Chondrocyte (in vitro differentiated cells): Measurements from ENCODE around the gene FTCDNL1. TPM values are rescaled to one million over a fixed set of nuclear protein-coding genes. Genes with fewer than 3 reads are reported as not detected.

Experiments used
- DNase-seq: peaks from one replicate; pipeline ENCODE4 v3.0.0; 2021; ENCODE audit warnings: mixed read lengths, low spot score
- H3K27ac Mint-ChIP-seq: one replicate; pipeline ENCODE4 v1.8.0; 2021; ENCODE audit warnings: mild to moderate bottlenecking, moderate library complexity, mixed read lengths; ENCODE audit not compliant: unreplicated experiment
- H3K27me3 Mint-ChIP-seq: 2 replicates; pipeline ENCODE4 v1.8.0; 2021; ENCODE audit warnings: low read depth, mixed read lengths
- H3K36me3 Mint-ChIP-seq: 2 replicates; pipeline ENCODE4 v1.8.0; 2021; ENCODE audit warnings: low read depth, mixed read lengths
- H3K4me1 Mint-ChIP-seq: 2 replicates; pipeline ENCODE4 v1.8.0; 2021; ENCODE audit warnings: low read depth, mild to moderate bottlenecking, mixed read lengths
- H3K4me3 Mint-ChIP-seq: one replicate; pipeline ENCODE4 v1.8.0; 2021; ENCODE audit warnings: mild to moderate bottlenecking, moderate library complexity, mixed read lengths; ENCODE audit not compliant: unreplicated experiment
- H3K9me3 Mint-ChIP-seq: 2 replicates; pipeline ENCODE4 v1.8.0; 2021; ENCODE audit warnings: low read depth, mixed read lengths
- long read RNA-seq: library from polyadenylated mRNA; stranded (forward); transcript quantifications from one replicate; pipeline ENCODE4 v2.0.0, GENCODE V29; 2021
- total RNA-seq: library from RNA; stranded (reverse); gene quantifications from 3 replicates; pipeline ENCODE4 v1.2.1, GENCODE V29; 2021
- TF ChIP-seq, protein P1 (sequence below): fragments of 200-600 bp; sonication (generic); IDR thresholded peaks from 2 replicates; pipeline ENCODE4 v1.5.0; 2021; ENCODE audit warnings: antibody characterized with exemption, mild to moderate bottlenecking, moderate library complexity

The FTCDNL1 gene
- total RNA-seq = 0.34 to 1.2 TPM (median 0.65 TPM) in 3 replicates
- long read RNA-seq, partial matches to known transcripts = 0 of 3 reads
- long read RNA-seq, other reads (novel, unspliced or antisense) = 2 of 3 reads

DNA sequence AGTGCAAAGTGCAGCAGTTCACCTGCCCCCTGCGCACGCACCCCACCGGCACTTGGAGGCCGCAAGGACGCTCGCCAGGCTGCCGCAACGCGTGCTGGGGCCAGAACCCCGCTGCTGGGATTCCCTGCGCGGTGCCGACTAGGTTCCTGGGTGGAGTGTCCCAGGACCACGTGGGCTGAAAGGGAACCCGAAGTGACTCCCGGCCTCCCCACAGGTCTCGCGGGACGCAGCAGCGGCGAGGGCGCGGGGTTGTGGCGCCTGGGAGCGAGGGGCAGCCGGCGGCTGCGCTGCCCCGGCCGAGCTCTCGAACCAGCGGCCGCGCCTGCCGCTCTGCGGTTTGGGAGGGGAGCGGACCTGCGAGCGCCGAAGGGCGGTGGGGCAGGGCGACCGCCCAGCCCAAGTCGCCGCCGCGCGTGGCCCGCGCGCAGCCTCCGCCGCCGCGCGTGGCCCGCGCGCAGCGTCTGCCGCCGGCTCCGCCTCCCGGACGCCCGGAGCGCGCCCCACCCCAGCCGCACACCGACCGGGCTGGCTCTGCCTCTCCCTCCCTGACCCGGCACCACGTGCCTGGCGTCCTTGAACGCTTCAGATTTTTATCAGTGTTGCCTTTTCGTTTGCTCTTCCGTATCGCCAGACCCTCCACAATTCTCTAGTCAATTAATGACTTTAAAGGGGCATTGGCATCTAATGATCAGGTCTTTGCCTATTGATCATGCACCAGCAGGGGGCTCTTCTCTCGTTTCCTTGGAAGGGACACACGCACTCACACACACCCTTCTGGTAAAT is at the start of gene FTCDNL1:
Gene FTCDNL1 (minus strand): TSS at position 475 of the 783 bp plus-strand sequence. CDS start 2,230 bp downstream, outside the sequence.
- Mint-ChIP-seq H3K4me1 (peaks cover 8% of the 10 kb centered on the region), H3K4me3 (peak within 1 kb of the TSS; percentile 85), H3K27me3 (peaks cover 42% of the 10 kb centered on the region), H3K9me3 (no peaks in the 10 kb centered on the region), H3K36me3 (no peaks in the 10 kb centered on the region), H3K27ac (peak within 1 kb of the TSS; percentile 30)
- DNase-seq = no peak
- TF ChIP-seq, protein P1, sequence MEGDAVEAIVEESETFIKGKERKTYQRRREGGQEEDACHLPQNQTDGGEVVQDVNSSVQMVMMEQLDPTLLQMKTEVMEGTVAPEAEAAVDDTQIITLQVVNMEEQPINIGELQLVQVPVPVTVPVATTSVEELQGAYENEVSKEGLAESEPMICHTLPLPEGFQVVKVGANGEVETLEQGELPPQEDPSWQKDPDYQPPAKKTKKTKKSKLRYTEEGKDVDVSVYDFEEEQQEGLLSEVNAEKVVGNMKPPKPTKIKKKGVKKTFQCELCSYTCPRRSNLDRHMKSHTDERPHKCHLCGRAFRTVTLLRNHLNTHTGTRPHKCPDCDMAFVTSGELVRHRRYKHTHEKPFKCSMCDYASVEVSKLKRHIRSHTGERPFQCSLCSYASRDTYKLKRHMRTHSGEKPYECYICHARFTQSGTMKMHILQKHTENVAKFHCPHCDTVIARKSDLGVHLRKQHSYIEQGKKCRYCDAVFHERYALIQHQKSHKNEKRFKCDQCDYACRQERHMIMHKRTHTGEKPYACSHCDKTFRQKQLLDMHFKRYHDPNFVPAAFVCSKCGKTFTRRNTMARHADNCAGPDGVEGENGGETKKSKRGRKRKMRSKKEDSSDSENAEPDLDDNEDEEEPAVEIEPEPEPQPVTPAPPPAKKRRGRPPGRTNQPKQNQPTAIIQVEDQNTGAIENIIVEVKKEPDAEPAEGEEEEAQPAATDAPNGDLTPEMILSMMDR = peak; percentile 81

DNA sequence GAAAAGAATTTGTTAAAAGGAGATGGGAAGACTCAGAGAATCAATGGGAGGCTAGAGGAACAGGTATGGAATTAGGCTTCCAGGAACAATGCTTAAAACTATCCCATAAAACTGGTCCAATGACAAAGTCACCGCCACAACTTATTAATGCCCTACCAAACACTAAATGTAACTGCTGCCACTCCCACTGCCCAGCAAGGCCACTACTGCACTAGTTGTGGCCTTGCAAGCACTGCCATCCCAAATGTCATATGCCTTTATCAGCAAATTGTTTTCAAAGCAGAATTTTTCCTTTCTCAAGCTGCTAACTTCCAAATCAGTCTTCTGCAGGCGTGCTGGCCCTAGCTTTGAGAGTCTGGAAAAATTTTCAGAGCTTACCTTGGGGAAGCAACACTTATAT is 45.6 kb upstream of the FTCDNL1 start:
- H3K9me3 Mint-ChIP-seq = no peaks in the 10 kb centered on the region
- H3K4me3 Mint-ChIP-seq = no peak overlapping the region
- no peaks in the 10 kb centered on the region for H3K4me1 Mint-ChIP-seq
- no peaks in the 10 kb centered on the region for H3K27me3 Mint-ChIP-seq
- H3K27ac Mint-ChIP-seq = no peak overlapping the region
- no peak for DNase-seq
- no peaks in the 10 kb centered on the region for H3K36me3 Mint-ChIP-seq
- TF ChIP-seq, protein P1 = no peak

DNA sequence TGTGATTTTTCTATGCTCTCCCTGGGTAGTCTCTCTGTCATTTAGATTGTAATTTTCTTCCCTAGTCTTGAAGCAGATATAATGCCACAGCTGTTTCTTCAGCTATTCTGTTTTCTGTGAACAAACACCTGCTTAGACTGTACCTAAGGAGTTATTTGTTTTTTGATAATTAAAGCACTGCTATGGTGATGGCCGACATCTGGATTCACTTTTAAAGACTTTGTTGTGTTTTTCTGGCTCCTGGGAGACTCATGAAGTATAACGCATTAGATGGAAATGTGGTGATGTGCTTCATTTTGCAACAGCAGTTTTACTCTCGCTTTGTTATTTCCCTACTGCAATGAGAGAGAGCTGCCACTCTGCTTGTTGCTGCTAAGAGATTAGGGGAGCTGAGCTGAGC is 44.4 kb upstream of the FTCDNL1 start:
- no peak for DNase-seq
- no peak overlapping the region for H3K27ac Mint-ChIP-seq
- TF ChIP-seq, protein P1 = no peak
- H3K4me1 Mint-ChIP-seq = no peaks in the 10 kb centered on the region
- no peaks in the 10 kb centered on the region for H3K36me3 Mint-ChIP-seq
- no peak overlapping the region for H3K4me3 Mint-ChIP-seq
- H3K9me3 Mint-ChIP-seq = peaks cover 6% of the 10 kb centered on the region
- H3K27me3 Mint-ChIP-seq = no peaks in the 10 kb centered on the region

DNA sequence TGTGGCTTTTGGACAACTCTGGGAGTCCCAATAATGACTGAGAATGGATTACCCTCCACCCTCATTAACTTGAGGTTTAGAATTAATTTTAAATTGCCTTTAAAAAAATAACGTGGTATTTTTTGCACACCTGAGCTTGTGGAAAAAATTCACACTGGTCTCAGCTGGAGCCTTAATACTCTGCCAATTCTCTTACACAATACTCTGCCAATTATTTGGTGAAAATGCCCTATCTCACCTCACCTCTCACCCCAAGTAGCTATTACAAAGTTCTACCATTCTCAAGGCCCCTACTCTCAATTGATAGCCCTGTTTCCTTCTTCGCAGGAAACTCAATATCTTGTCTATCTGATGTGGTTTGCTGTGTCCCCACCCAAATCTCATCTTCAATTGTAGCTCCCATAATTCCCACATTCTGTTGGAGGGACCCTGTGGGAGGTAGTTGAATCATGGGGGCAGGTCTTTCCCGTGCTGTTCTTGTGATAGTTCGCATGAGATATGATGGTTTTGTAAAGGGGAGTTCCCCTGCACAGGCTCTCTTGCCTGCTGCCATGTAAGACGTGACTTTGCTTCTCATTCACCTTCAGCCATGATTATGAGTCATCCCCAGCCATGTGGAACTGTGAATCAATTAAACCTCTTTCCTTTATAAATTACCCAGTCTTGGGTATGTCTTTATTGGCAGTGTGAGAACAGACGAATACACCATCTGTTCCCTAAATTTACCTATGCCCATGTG is 32.7 kb upstream of the FTCDNL1 start:
- Mint-ChIP-seq H3K27ac (no peak overlapping the region), H3K9me3 (peaks cover 4% of the 10 kb centered on the region), H3K4me1 (no peaks in the 10 kb centered on the region), H3K4me3 (no peak overlapping the region), H3K27me3 (no peaks in the 10 kb centered on the region), H3K36me3 (peaks cover under 1% of the 10 kb centered on the region)
- no peak for DNase-seq
- TF ChIP-seq, protein P1 = no peak

DNA sequence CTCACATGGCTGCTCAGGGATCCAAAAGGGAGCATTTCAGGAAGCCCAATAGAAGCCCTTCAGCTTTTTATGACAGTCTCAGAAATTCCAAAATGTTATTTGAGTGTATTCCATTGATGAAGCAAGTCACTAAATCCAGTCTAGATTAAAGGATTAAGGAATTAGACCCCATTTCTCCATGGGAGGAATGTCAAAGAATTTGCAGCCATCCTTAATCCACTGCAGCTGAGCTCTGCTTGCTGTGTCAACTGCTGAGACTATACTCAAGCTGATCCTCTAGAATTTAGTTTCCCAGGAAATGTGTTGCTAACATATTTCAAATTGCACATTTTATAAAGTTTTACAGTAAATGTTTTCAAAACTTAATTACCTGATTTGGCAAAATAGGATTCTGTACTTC is 31.7 kb upstream of the FTCDNL1 start:
- H3K9me3 Mint-ChIP-seq = peaks cover 5% of the 10 kb centered on the region
- H3K27me3 Mint-ChIP-seq = no peaks in the 10 kb centered on the region

More for the DNA sequence above, 31.7 kb upstream of the FTCDNL1 start:
- H3K36me3 Mint-ChIP-seq = peaks cover 3% of the 10 kb centered on the region
- no peak overlapping the region for H3K27ac Mint-ChIP-seq
- no peak for DNase-seq
- no peak overlapping the region for H3K4me3 Mint-ChIP-seq
- TF ChIP-seq, protein P1 = no peak
- H3K4me1 Mint-ChIP-seq = no peaks in the 10 kb centered on the region
